Tibial nerve (tissue), 4 donors: Measurements from ENCODE around the gene PLEKHG4B. TPM values are rescaled to one million over a fixed set of nuclear protein-coding genes. Genes with fewer than 3 reads are reported as not detected.

Experiments
- DNase-seq, 2 donors: peaks; one replicate each; pipeline ENCODE4 v3.0.0-alpha.2; 2019; ENCODE audit warnings: low spot score in 2 of 2
- H3K27ac ChIP-seq, 4 donors: fragments of 200-600 bp; sonication (generic) in 3 of 4; one replicate each; pipeline ENCODE4 v1.5.1; 2017 to 2019; ENCODE audit warnings: mild to moderate bottlenecking in 1 of 4
- H3K27me3 ChIP-seq, 2 donors: fragments of 200-600 bp; sonication (generic) in 1 of 2; one replicate each; pipeline versions ENCODE4 v1.5.1 to v1.6.0; 2017 to 2019
- H3K36me3 ChIP-seq, 3 donors: fragments of 200-600 bp; sonication (generic); one replicate each; pipeline ENCODE4 v1.5.1; 2018 to 2019
- H3K4me1 ChIP-seq, 4 donors: fragments of 200-600 bp; sonication (generic) in 3 of 4; one replicate each; pipeline ENCODE4 v1.5.1; 2017 to 2019
- H3K4me3 ChIP-seq, 4 donors: fragments of 200-600 bp; sonication (generic) in 3 of 4; one replicate each; pipeline ENCODE4 v1.5.1; 2017 to 2019; ENCODE audit warnings: mild to moderate bottlenecking in 1 of 4, moderate library complexity in 1 of 4
- H3K9me3 ChIP-seq, 4 donors: fragments of 200-600 bp; sonication (generic) in 3 of 4; one replicate each; pipeline ENCODE4 v1.5.1; 2017 to 2019
- EP300 ChIP-seq, 2 donors: sonication (generic); formaldehyde crosslinking; IDR thresholded peaks; one replicate each; pipeline ENCODE4 v1.6.1; 2017; ENCODE audit warnings: antibody characterized with exemption in 2 of 2, mild to moderate bottlenecking in 1 of 2
- POLR2A ChIP-seq, 2 donors: fragments of 450-650 bp; IDR thresholded peaks; one replicate each; pipeline ENCODE4 v1.6.1; 2017; ENCODE audit warnings: antibody characterized with exemption in 2 of 2, mild to moderate bottlenecking in 2 of 2, moderate library complexity in 2 of 2
- WGBS, 2 donors: methylation state at CpG; one replicate each; pipeline ENCODE4 v1.1.5; 2018; 5-methylcytosine and 5-hydroxymethylcytosine counted together
- total RNA-seq, 4 donors: library from RNA; depleted of rRNA; stranded (reverse); fragments of >200 nt; gene quantifications; one replicate each; pipeline ENCODE4 v1.1.0, GENCODE V29; 2016
- TF ChIP-seq, protein P1 (sequence below), 5 experiments: fragments of 200-600 bp in 3 of 5; fragments of 450-650 bp in 2 of 5; sonication (generic) in 3 of 5; IDR thresholded peaks; one replicate each; pipeline ENCODE4 v1.5.1; 2016 to 2019; ENCODE audit warnings: antibody characterized with exemption in 5 of 5, mild to moderate bottlenecking in 3 of 5, moderate library complexity in 2 of 5

PLEKHG4B gene
- total RNA-seq, 4 donors from 2014 or later = under 0.01 to 0.42 (median 0.26) TPM

DNA sequence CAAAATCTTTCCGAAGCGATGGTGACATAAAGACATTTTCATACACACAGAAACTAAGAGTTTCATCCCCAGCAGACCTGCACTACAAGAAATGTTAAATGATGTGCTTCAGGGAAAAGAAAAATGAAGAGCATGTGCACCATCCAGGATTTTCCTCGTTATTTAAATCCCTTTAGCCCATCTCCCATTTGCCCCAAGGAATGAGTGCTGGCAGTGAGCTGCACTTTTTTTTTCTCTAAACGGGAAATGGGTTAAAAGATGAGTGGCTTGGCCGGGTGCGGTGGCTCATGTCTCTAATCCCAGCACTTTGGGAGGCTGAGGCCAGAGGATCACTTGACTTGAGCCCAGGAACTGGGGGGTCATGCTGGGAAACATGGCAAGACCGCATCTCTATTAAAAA lies 92.5 kb downstream of the PLEKHG4B start:
- Histone ChIP-seq H3K27me3 (peaks cover 0 to 20% of the 10 kb centered on the region in 2 donors), H3K4me3 (no peak overlapping the region), H3K9me3 (no peaks in the 10 kb centered on the region), H3K4me1 (peaks cover 0 to 11% (median 0%) of the 10 kb centered on the region in 4 donors), H3K27ac (no peak overlapping the region), H3K36me3 (no peaks in the 10 kb centered on the region)
- DNase-seq = no peak
- TF ChIP-seq, protein P1, sequence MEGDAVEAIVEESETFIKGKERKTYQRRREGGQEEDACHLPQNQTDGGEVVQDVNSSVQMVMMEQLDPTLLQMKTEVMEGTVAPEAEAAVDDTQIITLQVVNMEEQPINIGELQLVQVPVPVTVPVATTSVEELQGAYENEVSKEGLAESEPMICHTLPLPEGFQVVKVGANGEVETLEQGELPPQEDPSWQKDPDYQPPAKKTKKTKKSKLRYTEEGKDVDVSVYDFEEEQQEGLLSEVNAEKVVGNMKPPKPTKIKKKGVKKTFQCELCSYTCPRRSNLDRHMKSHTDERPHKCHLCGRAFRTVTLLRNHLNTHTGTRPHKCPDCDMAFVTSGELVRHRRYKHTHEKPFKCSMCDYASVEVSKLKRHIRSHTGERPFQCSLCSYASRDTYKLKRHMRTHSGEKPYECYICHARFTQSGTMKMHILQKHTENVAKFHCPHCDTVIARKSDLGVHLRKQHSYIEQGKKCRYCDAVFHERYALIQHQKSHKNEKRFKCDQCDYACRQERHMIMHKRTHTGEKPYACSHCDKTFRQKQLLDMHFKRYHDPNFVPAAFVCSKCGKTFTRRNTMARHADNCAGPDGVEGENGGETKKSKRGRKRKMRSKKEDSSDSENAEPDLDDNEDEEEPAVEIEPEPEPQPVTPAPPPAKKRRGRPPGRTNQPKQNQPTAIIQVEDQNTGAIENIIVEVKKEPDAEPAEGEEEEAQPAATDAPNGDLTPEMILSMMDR (IDR thresholded peaks at IDR 0.05) = no peak
- TF ChIP-seq POLR2A (IDR thresholded peaks at IDR 0.05) (no peak), EP300 (IDR thresholded peaks at IDR 0.05) (no peak)
- 71 to 77% methylated on average over 7 of the region's 7 CpGs for WGBS, 2 donors

DNA sequence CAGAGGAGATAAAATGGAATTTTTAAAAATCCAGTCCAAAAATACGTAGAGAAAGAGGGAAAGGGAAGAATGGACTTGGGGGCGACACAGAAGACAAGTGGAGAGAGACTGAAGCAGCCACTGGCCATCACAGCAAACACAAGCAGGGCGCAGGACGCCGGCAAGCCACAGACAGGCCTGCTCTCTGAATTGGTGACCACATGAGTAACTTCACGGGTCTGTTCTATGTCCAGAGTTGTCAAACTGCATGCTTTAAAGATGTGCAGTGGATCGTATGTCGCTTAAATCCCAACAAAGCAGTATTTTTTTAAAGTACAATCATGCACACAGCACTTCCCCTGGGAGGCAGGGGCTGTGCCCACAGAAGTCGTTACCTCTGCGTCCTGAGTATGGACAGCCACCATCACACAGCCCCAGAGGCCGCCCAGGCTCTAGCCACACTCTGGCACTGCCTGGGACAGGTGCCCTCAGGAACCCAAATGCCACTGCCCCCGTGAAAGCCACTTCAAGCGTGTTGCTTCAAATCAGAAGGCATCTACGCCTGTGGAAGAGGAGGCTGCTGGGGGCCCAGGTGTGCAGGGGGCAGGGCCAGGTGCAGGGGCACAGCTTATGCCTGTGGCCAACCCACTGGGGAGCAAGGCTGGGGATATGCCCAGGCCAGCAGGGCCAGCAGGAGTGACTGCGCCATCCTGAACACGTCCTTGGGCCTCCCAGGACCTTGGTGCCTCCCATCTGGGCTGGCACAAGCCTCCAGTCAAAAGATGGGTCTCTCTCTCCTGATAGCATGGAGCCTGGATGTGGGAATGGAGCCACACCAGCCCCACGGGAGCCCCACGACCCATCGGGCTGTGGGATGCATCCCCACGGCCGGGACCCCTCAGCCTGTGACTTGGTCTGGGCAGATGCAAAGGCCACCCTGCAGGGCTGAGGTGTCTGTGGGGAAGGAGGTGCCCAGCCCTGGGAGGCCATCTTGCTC lies 93.4 kb downstream of the PLEKHG4B start:
- peaks cover 0 to 29% of the 10 kb centered on the region in 2 donors for H3K27me3 ChIP-seq
- TF ChIP-seq EP300 (IDR thresholded peaks at IDR 0.05) (no peak), POLR2A (IDR thresholded peaks at IDR 0.05) (no peak)
- TF ChIP-seq, protein P1 (IDR thresholded peaks at IDR 0.05) = no peak
- H3K4me1 ChIP-seq = peaks cover 0 to 11% (median 0%) of the 10 kb centered on the region in 4 donors
- 77 to 80% methylated on average over 20 to 21 of the region's 21 CpGs for WGBS, 2 donors
- no peak overlapping the region for H3K4me3 ChIP-seq
- H3K9me3 ChIP-seq = no peaks in the 10 kb centered on the region
- DNase-seq = no peak
- H3K36me3 ChIP-seq = no peaks in the 10 kb centered on the region
- no peak overlapping the region for H3K27ac ChIP-seq

DNA sequence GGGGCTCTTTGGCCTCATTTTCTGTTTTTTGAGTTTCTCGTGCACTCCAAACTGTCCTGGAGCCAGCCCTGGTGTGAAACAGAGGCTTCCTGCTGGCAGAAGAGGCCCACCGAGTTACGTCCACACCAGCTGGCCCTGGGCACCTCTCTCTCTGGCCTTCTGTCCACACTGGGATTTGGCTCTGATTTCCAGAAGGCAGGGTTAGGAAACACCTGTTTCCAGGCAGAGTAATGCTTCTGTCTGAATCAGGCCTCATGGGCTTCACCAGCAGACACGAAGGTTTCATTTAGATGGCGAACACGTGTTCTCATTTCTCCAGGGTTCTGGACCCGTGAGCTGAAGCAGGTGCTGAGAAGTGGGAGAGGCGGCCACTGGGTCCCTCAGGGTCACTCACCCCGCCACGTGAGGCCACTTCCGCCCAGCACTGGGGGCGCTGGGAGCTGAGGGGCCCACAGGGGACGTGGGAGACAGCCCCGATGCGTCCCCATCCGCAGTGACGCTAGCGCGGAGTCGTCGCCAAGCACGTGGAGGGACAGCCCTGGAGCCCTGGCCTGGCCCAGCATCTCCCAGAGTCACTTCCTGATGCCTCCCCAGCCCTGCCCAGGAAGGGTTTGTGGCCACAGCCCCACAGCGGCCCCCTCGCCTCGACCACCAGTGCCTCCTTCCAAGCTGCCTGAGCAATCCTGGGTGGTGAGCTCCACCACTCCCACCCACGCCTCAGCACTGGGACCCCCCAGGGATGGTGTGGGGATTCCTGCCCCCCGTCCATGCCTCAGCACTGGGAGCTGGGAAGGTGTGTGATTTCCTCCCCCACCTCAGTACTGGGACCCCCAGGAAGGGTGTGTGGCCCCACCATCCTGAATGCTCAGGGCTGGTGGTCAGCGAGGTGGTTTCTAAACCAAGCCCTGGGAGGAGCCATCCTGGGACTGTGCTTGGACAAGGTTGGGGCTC lies 94.4 kb downstream of the PLEKHG4B start:
- Histone ChIP-seq H3K4me1 (peaks cover 0 to 11% (median 0%) of the 10 kb centered on the region in 4 donors), H3K9me3 (no peaks in the 10 kb centered on the region), H3K4me3 (no peak overlapping the region), H3K27me3 (peaks cover 0 to 38% of the 10 kb centered on the region in 2 donors), H3K27ac (no peak overlapping the region), H3K36me3 (no peaks in the 10 kb centered on the region)
- no peak for DNase-seq
- TF ChIP-seq EP300 (IDR thresholded peaks at IDR 0.05) (no peak), POLR2A (IDR thresholded peaks at IDR 0.05) (no peak)
- TF ChIP-seq, protein P1 (IDR thresholded peaks at IDR 0.05) = no peak
- 73 to 74% methylated on average over 28 of the region's 28 CpGs for WGBS, 2 donors

DNA sequence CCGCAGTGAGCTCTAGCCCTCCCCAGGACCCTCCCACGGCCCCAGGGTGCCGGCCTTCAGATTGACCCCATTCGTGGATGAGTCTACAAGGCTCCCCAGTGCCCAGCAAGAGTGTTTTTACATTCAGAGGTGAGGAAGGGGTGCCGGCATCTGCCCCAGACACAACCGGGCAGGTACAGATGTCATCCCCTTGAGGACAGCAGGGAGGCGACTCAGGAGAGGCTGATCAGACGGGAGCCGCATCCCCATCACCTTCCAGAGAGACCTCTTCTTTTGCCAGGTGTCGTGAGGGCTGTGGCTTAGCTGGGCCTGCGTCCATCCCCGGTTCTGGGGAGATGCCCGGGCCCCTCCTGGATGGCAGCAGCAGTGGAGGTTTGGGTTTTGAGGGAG lies 95.1 kb downstream of the PLEKHG4B start:
- no peaks in the 10 kb centered on the region for H3K36me3 ChIP-seq
- no peak overlapping the region for H3K27ac ChIP-seq
- no peak for DNase-seq
- H3K9me3 ChIP-seq = no peaks in the 10 kb centered on the region
- no peak overlapping the region for H3K4me3 ChIP-seq
- H3K27me3 ChIP-seq = peaks cover 0 to 45% of the 10 kb centered on the region in 2 donors
- no peak for TF ChIP-seq POLR2A (IDR thresholded peaks at IDR 0.05)
- TF ChIP-seq, protein P1 (IDR thresholded peaks at IDR 0.05) = no peak
- no peak for TF ChIP-seq EP300 (IDR thresholded peaks at IDR 0.05)
- H3K4me1 ChIP-seq = peaks cover 0 to 11% (median 0%) of the 10 kb centered on the region in 4 donors
- 78 to 80% methylated on average over 13 of the region's 13 CpGs for WGBS, 2 donors
